CMK (cell line): ENCODE results near the gene SREBF1.

ENCODE experiments used
- DNase-seq: peaks from one replicate; pipeline ENCODE4 v3.0.0-alpha.2; 2010; ENCODE audit warnings: low read depth

The SREBF1 gene

GRCh38 chr17:17794382-17794781, 42.4 kb downstream of the SREBF1 start:
- DNase-seq, result no peak

- DNase-seq, result no peak
Observed at GRCh38 chr17:17793378-17794214, 43.2 kb downstream of the SREBF1 start.

DNA sequence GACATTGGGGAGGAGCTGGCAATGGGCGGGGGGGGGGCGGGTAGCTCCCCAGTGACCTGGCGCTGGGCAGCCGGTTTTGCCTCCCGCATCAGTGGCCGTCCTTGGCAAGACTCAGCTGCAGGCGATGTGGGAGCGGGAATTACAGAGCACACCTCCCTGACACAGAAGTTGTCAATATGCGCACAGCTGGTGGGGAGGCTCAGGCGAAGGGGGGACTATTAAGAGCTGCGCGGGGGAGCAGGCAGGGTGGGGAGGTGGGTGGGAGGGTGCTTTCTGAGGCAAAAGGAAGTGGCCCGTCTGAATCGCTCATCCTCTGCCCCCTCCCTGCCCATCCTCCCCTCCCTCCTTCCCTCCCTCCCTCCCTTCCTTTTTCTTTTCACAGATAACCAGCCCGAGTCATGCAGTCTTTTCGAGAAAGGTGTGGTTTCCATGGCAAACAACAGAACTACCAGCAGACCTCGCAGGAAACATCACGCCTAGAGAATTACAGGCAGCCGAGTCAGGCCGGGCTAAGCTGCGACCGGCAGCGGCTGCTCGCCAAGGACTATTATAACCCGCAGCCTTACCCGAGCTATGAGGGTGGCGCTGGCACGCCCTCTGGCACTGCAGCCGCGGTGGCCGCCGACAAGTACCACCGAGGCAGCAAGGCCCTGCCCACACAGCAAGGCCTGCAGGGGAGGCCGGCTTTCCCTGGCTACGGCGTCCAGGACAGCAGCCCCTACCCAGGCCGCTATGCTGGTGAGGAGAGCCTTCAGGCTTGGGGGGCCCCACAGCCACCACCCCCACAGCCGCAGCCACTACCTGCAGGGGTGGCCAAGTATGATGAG, 44.0 kb downstream of the SREBF1 start:
- DNase-seq, result no peak

- no peak for DNase-seq
Observed at GRCh38 chr17:17792037-17792550, 44.7 kb downstream of the SREBF1 start.

- DNase-seq, result no peak
Observed at GRCh38 chr17:17790637-17791464, 45.9 kb downstream of the SREBF1 start.

- DNase-seq, result no peak
Observed at GRCh38 chr17:17789828-17790636, 46.8 kb downstream of the SREBF1 start.

GRCh38 chr17:17789410-17789809, 47.4 kb downstream of the SREBF1 start:
- no peak for DNase-seq

GRCh38 chr17:17788967-17789366, 47.8 kb downstream of the SREBF1 start:
- no peak for DNase-seq

GRCh38 chr17:17787568-17787967, 49.2 kb downstream of the SREBF1 start:
- DNase-seq, result no peak

DNA sequence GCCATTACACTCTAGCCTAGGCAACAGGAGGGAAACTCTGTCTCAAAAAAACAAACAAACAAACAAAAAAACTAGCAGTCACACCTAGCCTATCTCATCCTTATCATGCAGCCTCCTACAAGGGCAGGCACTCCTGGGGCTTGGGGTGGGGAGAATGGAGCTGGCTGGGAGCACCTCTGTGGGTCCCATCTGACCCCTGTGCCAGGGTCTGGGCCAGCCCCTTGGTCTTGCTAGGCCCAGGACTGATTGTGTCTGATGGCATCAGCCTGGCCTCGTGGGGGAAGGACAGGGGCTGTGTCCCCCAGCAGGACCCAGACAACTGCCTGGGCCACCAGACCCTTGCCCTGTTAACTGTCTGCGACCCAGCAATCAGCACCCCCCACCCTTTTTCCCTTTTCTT, 49.8 kb downstream of the SREBF1 start:
- DNase-seq, result no peak

GRCh38 chr17:17785407-17785806, 51.4 kb downstream of the SREBF1 start:
- no peak for DNase-seq

GRCh38 chr17:17784657-17785267, 52.0 kb downstream of the SREBF1 start:
- DNase-seq, result no peak

DNA sequence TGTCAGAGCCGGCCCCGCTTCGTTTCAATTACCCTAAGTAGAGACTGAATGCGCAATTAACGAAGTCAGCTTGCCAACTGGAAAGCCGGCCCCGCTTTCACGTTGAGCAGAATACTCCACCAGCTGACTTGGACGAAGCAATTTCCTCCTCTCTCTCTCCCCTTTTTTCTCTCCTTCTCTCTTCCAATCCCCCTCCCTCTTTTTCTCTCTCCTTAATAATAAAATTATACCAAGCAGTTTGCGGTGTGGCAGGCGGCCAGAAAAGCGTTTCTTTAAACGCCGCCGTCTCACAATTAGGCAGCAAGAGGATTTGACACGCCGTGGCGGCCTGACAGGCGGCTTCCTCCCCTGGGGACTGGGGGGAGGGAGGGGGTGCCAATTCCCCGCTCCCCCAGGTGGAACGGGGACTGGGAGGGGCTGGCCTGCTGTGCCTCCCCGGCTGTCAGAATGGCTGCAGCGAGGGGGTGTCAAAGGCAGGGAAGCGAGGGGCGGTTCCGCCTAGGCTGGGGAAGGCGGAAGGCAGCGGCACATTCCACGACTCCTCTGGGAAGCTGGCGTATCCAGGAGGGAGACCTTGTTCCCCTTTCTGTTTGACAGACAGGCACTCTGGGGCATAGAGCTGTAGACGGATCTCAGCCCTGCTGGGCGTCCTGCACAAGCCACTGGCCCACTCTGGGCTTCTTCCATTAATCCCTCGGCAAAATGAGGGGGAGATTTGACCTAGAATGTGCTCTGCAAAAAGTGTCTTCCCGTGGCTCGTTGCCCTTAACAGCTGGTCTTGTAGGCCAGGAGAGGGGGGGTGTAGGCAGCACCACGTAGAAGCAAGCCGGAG, 52.7 kb downstream of the SREBF1 start:
- no peak for DNase-seq

DNA sequence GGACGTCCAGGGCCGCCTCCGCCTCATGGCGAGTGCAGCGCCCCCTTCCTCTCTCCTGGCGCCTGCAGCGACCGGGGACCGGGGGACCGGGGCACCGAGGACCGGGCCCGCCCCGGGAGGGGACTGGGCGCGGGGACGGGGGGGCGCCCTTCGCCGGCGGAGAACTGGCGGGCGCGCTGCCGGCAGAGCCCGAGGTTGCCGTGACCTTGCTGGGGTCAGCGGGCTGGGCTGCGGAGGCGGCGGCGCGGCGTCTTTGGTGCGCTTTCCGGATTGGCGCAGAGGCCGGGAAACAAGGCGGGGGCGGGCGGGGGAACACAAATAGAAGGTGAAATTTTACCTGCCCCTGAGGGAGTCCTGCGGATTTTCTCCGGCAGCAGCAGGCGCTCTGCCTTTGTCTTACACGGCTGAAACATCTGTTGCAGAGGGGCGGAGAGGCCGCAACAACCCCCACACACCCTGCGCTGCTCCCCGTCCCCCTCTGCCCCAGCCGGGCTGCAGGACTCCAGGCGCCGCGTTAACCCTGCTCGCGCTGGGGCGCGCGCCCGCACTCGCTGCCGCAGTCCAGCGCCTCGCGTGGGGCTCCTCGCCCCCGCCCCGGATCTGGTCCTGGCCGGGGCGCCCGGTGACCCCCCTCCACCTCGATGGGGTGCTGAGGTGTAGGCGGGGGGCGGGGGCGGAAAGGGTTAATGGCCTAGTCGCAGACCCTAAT, 53.5 kb downstream of the SREBF1 start:
- DNase-seq, result no peak

- no peak for DNase-seq
Observed at GRCh38 chr17:17782523-17783115, 54.2 kb downstream of the SREBF1 start.

- no peak for DNase-seq
Observed at GRCh38 chr17:17781591-17782496, 54.9 kb downstream of the SREBF1 start.

- DNase-seq, result no peak
Observed at GRCh38 chr17:17780922-17781590, 55.7 kb downstream of the SREBF1 start.
